SK-N-SH (cell line): ENCODE results near the gene PARVA. TPM values are rescaled to one million over a fixed set of nuclear protein-coding genes. Genes with fewer than 3 reads are reported as not detected.

Experiments
- CTCF ChIA-PET: fragments of 300-600, 350-600 bp; formaldehyde crosslinking; extraction: SDS; loops from one replicate; lab custom pipeline; 2021; lab: Yijun Ruan, JAX
- POLR2A ChIA-PET: fragments of 350-600 bp; sonication (Branson Sonifier 250); formaldehyde crosslinking; extraction: SDS; loops from one replicate; lab custom pipeline; 2020; ENCODE audit warnings: antibody characterized with exemption, inconsistent platforms; lab: Yijun Ruan, JAX
- DNase-seq: peaks from one replicate; pipeline ENCODE4 v3.0.0; 2012
- H2AFZ ChIP-seq: fragments of 200-600 bp; sonication (generic); 2 replicates; pipeline ENCODE4 v1.8.1; 2016; ENCODE audit warnings: antibody characterized with exemption, mild to moderate bottlenecking, low read depth
- H3F3A ChIP-seq: fragments of 200-600 bp; sonication (generic); replicated peaks from 2 replicates; pipeline ENCODE3; 2016; ENCODE audit warnings: antibody characterized with exemption, mild to moderate bottlenecking; ENCODE audit not compliant: insufficient read depth
- H3K27ac ChIP-seq, 2 experiments: fragments of 200-500 bp in 1 of 2; fragments of 200-600 bp in 1 of 2; sonication (Bioruptor generic) in 1 of 2; sonication (generic), shearing (Covaris generic) in 1 of 2; 2 replicates each; pipeline versions ENCODE4 v1.5.1 to v1.6.1; 2014 to 2016; ENCODE audit warnings: low read depth in 2 of 2, inconsistent platforms in 1 of 2, low read length in 1 of 2, mild to moderate bottlenecking in 1 of 2, mixed read lengths in 1 of 2
- H3K27me3 ChIP-seq: fragments of 200-600 bp; sonication (generic), shearing (Covaris generic); 2 replicates; pipeline ENCODE4 v1.6.1; 2016; ENCODE audit warnings: mixed run types; ENCODE audit not compliant: insufficient read depth
- H3K36me3 ChIP-seq, 2 experiments: fragments of 200-500 bp in 1 of 2; fragments of 200-600 bp in 1 of 2; sonication (Bioruptor generic) in 1 of 2; sonication (generic) in 1 of 2; replicated peaks in 1 of 2; 2 replicates each; pipeline versions ENCODE3 to v1.5.1; 2014 to 2016; ENCODE audit warnings: low read length in 1 of 2, mild to moderate bottlenecking in 1 of 2; ENCODE audit not compliant: insufficient read depth in 2 of 2, control insufficient read depth in 1 of 2
- H3K4me1 ChIP-seq, 2 experiments: fragments of 200-500 bp in 1 of 2; fragments of 200-600 bp in 1 of 2; sonication (Bioruptor generic) in 1 of 2; sonication (generic), shearing (Covaris generic) in 1 of 2; 2 replicates each; pipeline versions ENCODE4 v1.5.1 to v1.6.1; 2014 to 2016; ENCODE audit warnings: low read depth in 1 of 2, low read length in 1 of 2, mixed run types in 1 of 2; ENCODE audit not compliant: insufficient read depth in 2 of 2, control insufficient read depth in 1 of 2
- H3K4me2 ChIP-seq: fragments of 200-600 bp; sonication (generic), shearing (Covaris generic); 2 replicates; pipeline ENCODE4 v1.6.1; 2017; ENCODE audit warnings: mixed run types
- H3K4me3 ChIP-seq, 2 experiments: fragments of 200-500 bp in 1 of 2; fragments of 200-600 bp in 1 of 2; sonication (Bioruptor generic) in 1 of 2; sonication (generic), shearing (Covaris generic) in 1 of 2; 2 replicates each; pipeline versions ENCODE4 v1.5.1 to v1.8.1; 2014 to 2016; ENCODE audit warnings: low read depth in 2 of 2, inconsistent platforms in 1 of 2, low read length in 1 of 2, mild to moderate bottlenecking in 1 of 2, mixed read lengths in 1 of 2, moderate library complexity in 1 of 2
- H3K79me2 ChIP-seq: fragments of 200-600 bp; sonication (generic); 2 replicates; pipeline ENCODE4 v1.8.1; 2017; ENCODE audit warnings: mild to moderate bottlenecking; ENCODE audit not compliant: insufficient read depth
- H3K9ac ChIP-seq: fragments of 200-600 bp; sonication (generic); 2 replicates; pipeline ENCODE4 v1.6.1; 2017; ENCODE audit warnings: mixed run types
- H3K9me2 ChIP-seq: fragments of 200-600 bp; sonication (generic); 2 replicates; pipeline ENCODE4 v1.6.1; 2017; ENCODE audit warnings: mixed run types
- H3K9me3 ChIP-seq: fragments of 200-600 bp; sonication (generic); 2 replicates; pipeline ENCODE4 v1.6.1; 2017; ENCODE audit warnings: mixed run types, mild to moderate bottlenecking, moderate library complexity
- H4K20me1 ChIP-seq: fragments of 200-600 bp; sonication (generic); 2 replicates; pipeline ENCODE4 v1.6.1; 2017; ENCODE audit warnings: mild to moderate bottlenecking, mixed run types; ENCODE audit not compliant: insufficient read depth
- EZH2phosphoT487 ChIP-seq: fragments of 200-600 bp; sonication (generic); IDR thresholded peaks from 2 replicates; pipeline ENCODE4 v1.6.1; 2017; ENCODE audit warnings: low read depth, mixed run types, mild to moderate bottlenecking, antibody characterized with exemption, moderate library complexity, borderline replicate concordance
- FOSL2 ChIP-seq: IDR thresholded peaks from 2 replicates; pipeline ENCODE4 v1.4.0; 2012; ENCODE audit warnings: low read depth, mild to moderate bottlenecking, moderate library complexity, borderline replicate concordance
- FOXJ3 ChIP-seq: sonication (generic); formaldehyde crosslinking; IDR thresholded peaks from 2 replicates; pipeline ENCODE4 v1.5.1; 2020; ENCODE audit warnings: mild to moderate bottlenecking, missing genetic modification reagents
- FOXM1 ChIP-seq: IDR thresholded peaks from 2 replicates; pipeline ENCODE4 v1.4.0; 2012; ENCODE audit warnings: low read depth, mild to moderate bottlenecking
- MXI1 ChIP-seq: IDR thresholded peaks from 2 replicates; pipeline ENCODE4 v1.6.1; 2012; ENCODE audit warnings: mild to moderate bottlenecking, low read depth, low read length, improper control_type of control experiment
- NRF1 ChIP-seq: IDR thresholded peaks from 2 replicates; pipeline ENCODE4 v1.6.1; 2012; ENCODE audit warnings: low read depth, mild to moderate bottlenecking, low read length
- POLR2AphosphoS5 ChIP-seq: IDR thresholded peaks from 2 replicates; pipeline ENCODE4 v1.6.1; 2012; ENCODE audit warnings: low read depth, low read length
- RCOR1 ChIP-seq: fragments of 150-350 bp; IDR thresholded peaks from 2 replicates; pipeline ENCODE4 v1.6.1; 2017; ENCODE audit warnings: antibody characterized with exemption, low read length
- REST ChIP-seq: IDR thresholded peaks from 2 replicates; pipeline ENCODE4 v1.6.1; 2012; ENCODE audit warnings: mild to moderate bottlenecking, low read depth, low read length, moderate library complexity
- TAF1 ChIP-seq: IDR thresholded peaks from 2 replicates; pipeline ENCODE4 v1.6.1; 2012; ENCODE audit warnings: low read depth, mild to moderate bottlenecking, low read length, moderate library complexity, borderline replicate concordance
- TEAD4 ChIP-seq: IDR thresholded peaks from 2 replicates; pipeline ENCODE4 v1.4.0; 2012; ENCODE audit warnings: mild to moderate bottlenecking, borderline replicate concordance; ENCODE audit not compliant: insufficient read depth
- USF1 ChIP-seq: IDR thresholded peaks from 2 replicates; pipeline ENCODE4 v1.4.0; 2012; ENCODE audit warnings: low read depth, borderline replicate concordance
- YY1 ChIP-seq: IDR thresholded peaks from 2 replicates; pipeline ENCODE4 v1.4.0; 2012; ENCODE audit warnings: low read depth, mild to moderate bottlenecking
- WGBS: methylation state at CpG from one replicate; pipeline ENCODE4 v1.1.6; 2017; ENCODE audit warnings: low lambda C conversion rate; 5-methylcytosine and 5-hydroxymethylcytosine counted together
- polyA plus RNA-seq, 3 experiments: library from polyadenylated mRNA; depleted of rRNA; stranded (reverse); fragments of >200 nt; gene quantifications; 2 replicates each; pipeline ENCODE4 v1.2.3, GENCODE V29; 2012
- TF ChIP-seq, protein P1 (sequence below): IDR thresholded peaks from 2 replicates; pipeline ENCODE4; 2012
- TF ChIP-seq, protein P2 (sequence below): fragments of 150-350 bp; IDR thresholded peaks from 2 replicates; pipeline ENCODE4 v1.6.1; 2017; ENCODE audit warnings: antibody characterized with exemption, low read length, low read depth, borderline replicate concordance
- TF ChIP-seq, protein P3 (sequence below): fragments of 150-350 bp; IDR thresholded peaks from 2 replicates; pipeline ENCODE4 v1.6.1; 2016; ENCODE audit warnings: mild to moderate bottlenecking, low read depth, low read length

Gene PARVA
- polyA plus RNA-seq, 1 of the 3 experiments (the other 2 are of a cell fraction), result 27.6 TPM

GRCh38 chr11:12546660-12547059 is 169.3 kb downstream of the PARVA start:
- Histone ChIP-seq H3K36me3 (no peaks in the 10 kb centered on the region), H3K4me3 (no peak overlapping the region), H2AFZ (no peak overlapping the region), H3K27me3 (no peaks in the 10 kb centered on the region), H3F3A (no peaks in the 10 kb centered on the region), H3K79me2 (no peaks in the 10 kb centered on the region), H3K4me2 (no peak overlapping the region), H3K9ac (no peak overlapping the region), H3K9me3 (no peaks in the 10 kb centered on the region), H4K20me1 (no peaks in the 10 kb centered on the region), H3K27ac (no peak overlapping the region), H3K9me2 (no peaks in the 10 kb centered on the region), H3K4me1 (peaks cover 10 to 27% of the 10 kb centered on the region in 2 experiments)
- DNase-seq, result no peak
- CTCF ChIA-PET, result no interaction called here
- no peak for TF ChIP-seq TAF1
- POLR2A ChIA-PET, result no interaction called here
- WGBS, result 97% methylated on average over 5 of the region's 5 CpGs

DNA sequence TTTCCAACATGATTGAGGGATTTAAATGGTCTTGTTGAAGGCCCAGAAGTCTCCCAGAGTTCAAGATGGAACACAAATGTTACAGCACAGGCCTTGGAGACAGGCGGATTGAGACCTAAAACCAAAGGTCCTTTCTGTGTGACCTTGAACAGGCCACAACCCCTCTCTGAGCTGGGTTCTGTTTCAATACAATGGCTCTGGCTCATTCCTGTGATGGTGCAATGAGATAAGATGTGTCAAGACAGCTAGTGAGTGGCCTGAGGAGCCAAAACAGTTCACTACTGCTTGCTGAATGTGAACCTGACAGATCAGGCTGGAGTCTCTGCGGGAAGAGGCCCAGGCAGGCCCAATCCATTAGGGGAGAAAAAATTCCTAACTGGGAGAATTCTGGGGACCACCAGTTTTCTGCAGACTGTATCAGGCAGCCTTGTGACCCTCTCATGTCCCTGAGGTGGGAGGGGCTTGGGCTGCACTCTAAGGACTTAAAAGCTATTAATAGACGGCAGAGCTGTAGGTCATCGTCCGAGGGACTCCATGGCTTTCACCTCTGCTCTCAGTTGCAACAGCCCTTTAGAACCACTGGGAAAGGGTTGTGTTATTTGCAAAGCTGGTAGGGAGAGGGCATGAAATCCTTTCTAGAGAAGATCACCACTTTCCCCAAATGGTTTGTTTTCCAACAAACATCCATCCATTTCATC is 170.7 kb downstream of the PARVA start:
- ChIA-PET CTCF (interaction anchor here (0.6 kb wide), 1 partner anchor 1322 kb away, joined by 3 read pairs; no protein-coding TSS in a partner anchor), POLR2A (no interaction called here)
- Histone ChIP-seq H3F3A (no peaks in the 10 kb centered on the region), H3K36me3 (no peaks in the 10 kb centered on the region), H3K9me3 (no peaks in the 10 kb centered on the region), H2AFZ (no peak overlapping the region), H3K79me2 (no peaks in the 10 kb centered on the region), H4K20me1 (no peaks in the 10 kb centered on the region), H3K9me2 (no peaks in the 10 kb centered on the region), H3K4me2 (no peak overlapping the region), H3K27me3 (no peaks in the 10 kb centered on the region), H3K4me1 (peaks cover 6 to 15% of the 10 kb centered on the region in 2 experiments; a peak in 3 of 4 replicates), H3K27ac (no peak overlapping the region), H3K4me3 (no peak overlapping the region), H3K9ac (no peak overlapping the region)
- 91% methylated on average over 5 of the region's 5 CpGs for WGBS
- TF ChIP-seq MXI1 (no peak), POLR2AphosphoS5 (no peak), FOXJ3 (CRISPR knock-in tag) (no peak), TEAD4 (no peak), EZH2phosphoT487 (no peak), NRF1 (no peak), REST (no peak), FOSL2 (no peak), FOXM1 (no peak), USF1 (no peak), YY1 (no peak), TAF1 (no peak), RCOR1 (no peak)
- TF ChIP-seq, protein P1, sequence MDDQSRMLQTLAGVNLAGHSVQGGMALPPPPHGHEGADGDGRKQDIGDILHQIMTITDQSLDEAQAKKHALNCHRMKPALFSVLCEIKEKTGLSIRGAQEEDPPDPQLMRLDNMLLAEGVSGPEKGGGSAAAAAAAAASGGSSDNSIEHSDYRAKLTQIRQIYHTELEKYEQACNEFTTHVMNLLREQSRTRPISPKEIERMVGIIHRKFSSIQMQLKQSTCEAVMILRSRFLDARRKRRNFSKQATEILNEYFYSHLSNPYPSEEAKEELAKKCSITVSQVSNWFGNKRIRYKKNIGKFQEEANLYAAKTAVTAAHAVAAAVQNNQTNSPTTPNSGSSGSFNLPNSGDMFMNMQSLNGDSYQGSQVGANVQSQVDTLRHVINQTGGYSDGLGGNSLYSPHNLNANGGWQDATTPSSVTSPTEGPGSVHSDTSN, result no peak
- TF ChIP-seq, protein P2, sequence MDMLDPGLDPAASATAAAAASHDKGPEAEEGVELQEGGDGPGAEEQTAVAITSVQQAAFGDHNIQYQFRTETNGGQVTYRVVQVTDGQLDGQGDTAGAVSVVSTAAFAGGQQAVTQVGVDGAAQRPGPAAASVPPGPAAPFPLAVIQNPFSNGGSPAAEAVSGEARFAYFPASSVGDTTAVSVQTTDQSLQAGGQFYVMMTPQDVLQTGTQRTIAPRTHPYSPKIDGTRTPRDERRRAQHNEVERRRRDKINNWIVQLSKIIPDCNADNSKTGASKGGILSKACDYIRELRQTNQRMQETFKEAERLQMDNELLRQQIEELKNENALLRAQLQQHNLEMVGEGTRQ, result no peak
- TF ChIP-seq, protein P3, sequence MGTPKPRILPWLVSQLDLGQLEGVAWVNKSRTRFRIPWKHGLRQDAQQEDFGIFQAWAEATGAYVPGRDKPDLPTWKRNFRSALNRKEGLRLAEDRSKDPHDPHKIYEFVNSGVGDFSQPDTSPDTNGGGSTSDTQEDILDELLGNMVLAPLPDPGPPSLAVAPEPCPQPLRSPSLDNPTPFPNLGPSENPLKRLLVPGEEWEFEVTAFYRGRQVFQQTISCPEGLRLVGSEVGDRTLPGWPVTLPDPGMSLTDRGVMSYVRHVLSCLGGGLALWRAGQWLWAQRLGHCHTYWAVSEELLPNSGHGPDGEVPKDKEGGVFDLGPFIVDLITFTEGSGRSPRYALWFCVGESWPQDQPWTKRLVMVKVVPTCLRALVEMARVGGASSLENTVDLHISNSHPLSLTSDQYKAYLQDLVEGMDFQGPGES, result no peak
- no peak for DNase-seq
